GM18520 (cell line): ENCODE measurements around the gene F12.
"Not testable (repeated sequence)": the region's sequence is repeated elsewhere in the genome, so short reads cannot be mapped to it uniquely, and the experiment has no call there.

ENCODE experiments used
- ATAC-seq: cut with Tn5 transposase; IDR thresholded peaks from one replicate; pipeline ENCODE4 v1.9.1; 2021; ENCODE audit not compliant: unreplicated experiment

F12 gene

GRCh38 chr5:177370488-177371119 is 38.8 kb downstream of the F12 start:
- ATAC-seq, result peak; percentile 77

- no peak for ATAC-seq
These were observed 39.5 kb downstream of the F12 start for GRCh38 chr5:177369645-177370440.

- no peak for ATAC-seq
These were observed 40.3 kb downstream of the F12 start for GRCh38 chr5:177368869-177369644.

GRCh38 chr5:177367981-177368868 is 41.1 kb downstream of the F12 start:
- no peak for ATAC-seq

- ATAC-seq, result no peak
These were observed 42.0 kb downstream of the F12 start for GRCh38 chr5:177367323-177367848.

- no peak for ATAC-seq
These were observed 42.6 kb downstream of the F12 start for GRCh38 chr5:177366528-177367322.

GRCh38 chr5:177365845-177366527 is 43.4 kb downstream of the F12 start:
- no peak for ATAC-seq

- ATAC-seq, result peak; percentile 29
These were observed 45.0 kb downstream of the F12 start for GRCh38 chr5:177364159-177364962.

- no peak for ATAC-seq
These were observed 45.8 kb downstream of the F12 start for GRCh38 chr5:177363565-177363964.

- ATAC-seq, result no peak
These were observed 46.5 kb downstream of the F12 start for GRCh38 chr5:177362610-177363507.

GRCh38 chr5:177362292-177362609 is 47.1 kb downstream of the F12 start:
- ATAC-seq, result no peak

- ATAC-seq, result no peak
These were observed 47.7 kb downstream of the F12 start for GRCh38 chr5:177361418-177362291.

GRCh38 chr5:177360740-177361139 is 48.6 kb downstream of the F12 start:
- not testable (repeated sequence) for ATAC-seq

- no peak for ATAC-seq
These were observed 49.5 kb downstream of the F12 start for GRCh38 chr5:177359860-177360259.

- no peak for ATAC-seq
These were observed 49.9 kb downstream of the F12 start for GRCh38 chr5:177359451-177359851.

GRCh38 chr5:177358370-177358819 is 51.0 kb downstream of the F12 start:
- no peak for ATAC-seq
